22Rv1 (cell line): Measurements from ENCODE around the gene SLC26A4.

Experiments
- H3K27ac ChIP-seq: fragments of 450-650 bp; 2 replicates; pipeline ENCODE4 v1.5.1; 2017
- CTCF ChIP-seq: fragments of 450-650 bp; IDR thresholded peaks from 2 replicates; pipeline ENCODE4 v1.5.1; 2017; ENCODE audit warnings: mild to moderate bottlenecking
- ZFX ChIP-seq: fragments of 450-650 bp; IDR thresholded peaks from 2 replicates; pipeline ENCODE4 v1.6.1; 2017; ENCODE audit warnings: antibody characterized with exemption, borderline replicate concordance

The SLC26A4 gene

GRCh38 chr7:107686816-107687387 is 26.3 kb downstream of the SLC26A4 start:
- TF ChIP-seq ZFX (no peak), CTCF (no peak)
- no peak overlapping the region for H3K27ac ChIP-seq

GRCh38 chr7:107687656-107688055 is 27.0 kb downstream of the SLC26A4 start:
- TF ChIP-seq ZFX = no peak
- TF ChIP-seq CTCF = no peak
- H3K27ac ChIP-seq = no peak overlapping the region

- no peak overlapping the region for H3K27ac ChIP-seq
- TF ChIP-seq ZFX (no peak), CTCF (no peak)
Measured at GRCh38 chr7:107689553-107689952, 28.9 kb downstream of the SLC26A4 start.

GRCh38 chr7:107690084-107690483 is 29.5 kb downstream of the SLC26A4 start:
- H3K27ac ChIP-seq = no peak overlapping the region
- TF ChIP-seq CTCF = no peak
- no peak for TF ChIP-seq ZFX

GRCh38 chr7:107690611-107691010 is 30.0 kb downstream of the SLC26A4 start:
- no peak overlapping the region for H3K27ac ChIP-seq
- TF ChIP-seq ZFX (no peak), CTCF (no peak)

GRCh38 chr7:107691716-107692115 is 31.1 kb downstream of the SLC26A4 start:
- H3K27ac ChIP-seq = no peak overlapping the region
- TF ChIP-seq CTCF (no peak), ZFX (no peak)

- no peak overlapping the region for H3K27ac ChIP-seq
- TF ChIP-seq ZFX = no peak
- no peak for TF ChIP-seq CTCF
Measured at GRCh38 chr7:107692501-107692900, 31.9 kb downstream of the SLC26A4 start.
